H54 (cell line): Measurements from ENCODE around the gene ANGPTL2.

Experiments
- DNase-seq: peaks from one replicate; pipeline ENCODE4 v3.0.0; 2011; ENCODE audit warnings: low spot score, mixed read lengths; ENCODE audit not compliant: insufficient read length
- FAIRE-seq: peaks from 3 replicates; lab custom pipeline; 2011; peaks lifted over from hg19 to GRCh38; lab: Jason Lieb, UNC
- POLR2A ChIP-seq: IDR thresholded peaks from 2 replicates; pipeline ENCODE4 v1.6.1; 2011; ENCODE audit warnings: low read depth, mild to moderate bottlenecking, low read length

The ANGPTL2 gene

DNA sequence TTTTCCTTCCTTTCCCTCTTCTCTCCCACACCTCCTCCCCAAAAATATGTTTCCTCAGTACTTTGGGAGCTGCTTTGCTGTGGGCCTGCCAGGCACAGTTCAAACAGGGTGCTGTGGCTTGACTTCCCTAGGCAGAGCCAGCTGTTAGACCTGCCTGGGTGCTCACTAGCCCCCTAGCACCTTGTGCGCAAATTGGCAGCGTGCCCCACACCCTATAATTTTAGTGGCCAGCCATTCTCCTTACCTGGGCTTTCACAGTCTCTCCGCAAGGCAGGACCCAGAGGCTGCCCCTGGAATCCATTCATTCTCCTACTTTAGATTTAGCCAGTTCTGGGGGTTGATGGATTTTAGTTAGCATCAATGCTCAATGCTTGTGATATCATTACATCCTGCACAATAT lies 72.3 kb downstream of the ANGPTL2 start:
- DNase-seq, result no peak
- FAIRE-seq, result no peak
- no peak for TF ChIP-seq POLR2A

DNA sequence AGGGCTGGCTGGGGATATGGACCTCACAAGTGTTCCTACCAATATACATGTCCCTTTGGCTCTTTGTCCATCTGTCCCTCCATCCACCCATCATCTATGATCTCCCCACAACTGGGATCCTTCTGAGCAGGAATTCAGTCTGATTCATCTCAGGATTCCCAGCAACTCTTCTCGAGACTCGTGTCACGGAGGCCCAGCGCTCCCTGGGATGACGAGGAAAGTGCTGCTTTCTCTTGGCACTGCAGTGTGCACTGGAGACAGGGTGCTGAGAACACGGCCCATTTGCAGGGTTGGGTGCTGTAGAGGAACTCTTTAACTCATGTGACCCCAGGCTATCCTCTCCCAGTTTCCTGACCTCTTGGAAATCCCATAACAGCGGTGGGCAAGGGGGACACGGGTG lies 72.9 kb downstream of the ANGPTL2 start:
- no peak for FAIRE-seq
- no peak for DNase-seq
- no peak for TF ChIP-seq POLR2A

- TF ChIP-seq POLR2A, result no peak
- peak; percentile 94 for DNase-seq
- peak; percentile 99 for FAIRE-seq
These were observed 73.4 kb downstream of the ANGPTL2 start for GRCh38 chr9:127049044-127049443.

- TF ChIP-seq POLR2A, result no peak
- no peak for FAIRE-seq
- DNase-seq, result no peak
These were observed 74.5 kb downstream of the ANGPTL2 start for GRCh38 chr9:127047971-127048370.

- DNase-seq, result no peak
- TF ChIP-seq POLR2A, result no peak
- no peak for FAIRE-seq
These were observed 77.3 kb downstream of the ANGPTL2 start for GRCh38 chr9:127045148-127045547.

DNA sequence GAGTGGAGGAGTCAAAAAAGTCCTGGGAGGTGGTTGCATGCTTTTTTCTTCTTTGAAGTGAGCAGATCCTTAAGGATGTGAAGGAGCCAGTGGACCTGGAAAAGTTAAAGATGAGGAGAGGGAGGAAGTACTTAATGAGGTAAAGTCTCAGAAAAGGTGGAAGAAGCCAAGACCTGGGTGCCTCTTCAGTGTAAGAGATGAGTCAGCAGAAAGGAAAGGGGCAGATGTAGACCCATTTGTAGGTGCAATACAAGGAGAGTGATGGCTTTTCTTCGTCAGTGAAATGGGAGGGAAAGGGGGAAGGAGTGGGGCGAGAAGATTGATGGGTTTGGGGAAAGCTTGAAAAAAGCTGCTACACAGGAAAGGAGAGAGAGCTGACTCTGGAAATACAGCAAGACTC lies 82.9 kb downstream of the ANGPTL2 start:
- FAIRE-seq (no peak), DNase-seq (no peak)
- no peak for TF ChIP-seq POLR2A

- FAIRE-seq (no peak), DNase-seq (no peak)
- no peak for TF ChIP-seq POLR2A
These were observed 83.9 kb downstream of the ANGPTL2 start for GRCh38 chr9:127038531-127038930.
